ENCODE data around the gene TMPRSS6. TPM values are rescaled to one million over a fixed set of nuclear protein-coding genes. Genes with fewer than 3 reads are reported as not detected.

The TMPRSS6 gene
- total RNA-seq, 2 donors from 2014 or later, result 0.22 to 0.31 TPM

GRCh38 chr22:37156686-37157435, 47.3 kb upstream of the TMPRSS6 start:
- no peaks in the 10 kb centered on the region for H3K4me1 ChIP-seq (ENCODE audit: control insufficient read depth, insufficient read depth, low read length)
- Mint-ChIP-seq H3K9me3 (peaks cover 4% of the 10 kb centered on the region), H3K27ac (no peak overlapping the region), H3K36me3 (ENCODE audit: low read depth) (no peaks in the 10 kb centered on the region), H3K4me1 (no peaks in the 10 kb centered on the region), H3K4me3 (no peak overlapping the region), H3K27me3 (ENCODE audit: insufficient read depth) (peaks cover 11% of the 10 kb centered on the region)
- H3K27me3 ChIP-seq (ENCODE audit: control insufficient read depth, insufficient read depth, low read length, poor library complexity, severe bottlenecking), result no peaks in the 10 kb centered on the region
- no peaks in the 10 kb centered on the region for H3K9me3 ChIP-seq (ENCODE audit: control insufficient read depth, low read length)
- H3K4me3 ChIP-seq (ENCODE audit: low read length), result no peak overlapping the region
- no peaks in the 10 kb centered on the region for H3K36me3 ChIP-seq (ENCODE audit: control insufficient read depth, insufficient read depth, low read length)
- DNase-seq, result no peak
- H3K9ac ChIP-seq (ENCODE audit: extremely low read depth, low read length, poor library complexity, severe bottlenecking), result no peak overlapping the region
- TF ChIP-seq CTCF (conservative IDR thresholded peaks at IDR 0.05), result no peak
- no peak overlapping the region for H3K27ac ChIP-seq (ENCODE audit: low read depth, low read length)
- WGBS, 2 experiments (ENCODE audit: insufficient coverage in 1 of 2, insufficient read length in 1 of 2), result 81 to 86% methylated on average over 3 to 13 of the region's 13 CpGs

GRCh38 chr22:37155971-37156370, 46.5 kb upstream of the TMPRSS6 start:
- no peaks in the 10 kb centered on the region for H3K36me3 ChIP-seq (ENCODE audit: control insufficient read depth, insufficient read depth, low read length)
- no peak overlapping the region for H3K4me3 ChIP-seq (ENCODE audit: low read length)
- no peak overlapping the region for H3K9ac ChIP-seq (ENCODE audit: extremely low read depth, low read length, poor library complexity, severe bottlenecking)
- no peak overlapping the region for H3K27ac ChIP-seq (ENCODE audit: low read depth, low read length)
- H3K27ac Mint-ChIP-seq, result no peak overlapping the region
- no peaks in the 10 kb centered on the region for H3K9me3 ChIP-seq (ENCODE audit: control insufficient read depth, low read length)
- 92 to 93% methylated on average over 6 to 8 of the region's 8 CpGs for WGBS, 2 experiments (ENCODE audit: insufficient coverage in 1 of 2, insufficient read length in 1 of 2)
- H3K4me1 ChIP-seq (ENCODE audit: control insufficient read depth, insufficient read depth, low read length), result no peaks in the 10 kb centered on the region
- no peak for DNase-seq
- peaks cover 10% of the 10 kb centered on the region for H3K9me3 Mint-ChIP-seq
- peaks cover 11% of the 10 kb centered on the region for H3K27me3 Mint-ChIP-seq (ENCODE audit: insufficient read depth)
- no peak overlapping the region for H3K4me3 Mint-ChIP-seq
- TF ChIP-seq CTCF (conservative IDR thresholded peaks at IDR 0.05), result no peak
- H3K36me3 Mint-ChIP-seq (ENCODE audit: low read depth), result no peaks in the 10 kb centered on the region
- H3K4me1 Mint-ChIP-seq, result no peaks in the 10 kb centered on the region
- H3K27me3 ChIP-seq (ENCODE audit: control insufficient read depth, insufficient read depth, low read length, poor library complexity, severe bottlenecking), result no peaks in the 10 kb centered on the region

GRCh38 chr22:37154925-37155712, 45.6 kb upstream of the TMPRSS6 start:
- Mint-ChIP-seq H3K4me3 (no peak overlapping the region), H3K4me1 (peaks cover 2% of the 10 kb centered on the region), H3K27ac (no peak overlapping the region), H3K27me3 (ENCODE audit: insufficient read depth) (peaks cover 10% of the 10 kb centered on the region), H3K9me3 (peaks cover 13% of the 10 kb centered on the region), H3K36me3 (ENCODE audit: low read depth) (no peaks in the 10 kb centered on the region)
- H3K4me1 ChIP-seq (ENCODE audit: control insufficient read depth, insufficient read depth, low read length), result no peaks in the 10 kb centered on the region
- no peak for DNase-seq
- H3K9me3 ChIP-seq (ENCODE audit: control insufficient read depth, low read length), result no peaks in the 10 kb centered on the region
- no peak overlapping the region for H3K4me3 ChIP-seq (ENCODE audit: low read length)
- H3K27ac ChIP-seq (ENCODE audit: low read depth, low read length), result no peak overlapping the region
- H3K36me3 ChIP-seq (ENCODE audit: control insufficient read depth, insufficient read depth, low read length), result no peaks in the 10 kb centered on the region
- H3K27me3 ChIP-seq (ENCODE audit: control insufficient read depth, insufficient read depth, low read length, poor library complexity, severe bottlenecking), result no peaks in the 10 kb centered on the region
- H3K9ac ChIP-seq (ENCODE audit: extremely low read depth, low read length, poor library complexity, severe bottlenecking), result no peak overlapping the region
- no peak for TF ChIP-seq CTCF (conservative IDR thresholded peaks at IDR 0.05)
- 89 to 92% methylated on average over 6 to 7 of the region's 7 CpGs for WGBS, 2 experiments (ENCODE audit: insufficient coverage in 1 of 2, insufficient read length in 1 of 2)

Data from endodermal cell (in vitro differentiated cells).